ENCODE results near the gene PWWP2B. TPM values are rescaled to one million over a fixed set of nuclear protein-coding genes. Genes with fewer than 3 reads are reported as not detected.
A peak's percentile ranks its signal among the peaks of the same experiment; 100 is the strongest.

PWWP2B gene
- total and polyA plus RNA-seq, 9 of the 15 experiments (the other 6 are each of a cell fraction or from before 2014, with no cell fraction given), result 0.07 to 9.2 (median 1.6) TPM; not detected in 1

- TF ChIP-seq TFE3 (CRISPR knock-in tag; IDR thresholded peaks at IDR 0.05) (peak; percentile 87), TFAP4 (CRISPR knock-in tag; IDR thresholded peaks at IDR 0.05; ENCODE audit: borderline replicate concordance) (peak; percentile 57), CREM (IDR thresholded peaks at IDR 0.05; ENCODE audit: low read depth) (peak; percentile 39; the same call in 1 of the 2 replicates), MGA (IDR thresholded peaks at IDR 0.05) (0 out of 2 replicates have a peak, but pooled peaks have one; percentile 17), SPI1 (IDR thresholded peaks at IDR 0.05; ENCODE audit: borderline replicate concordance, low read depth, low read length) (no peak), TAF9B (IDR thresholded peaks at IDR 0.05; ENCODE audit: partially characterized antibody) (no peak), CEBPG (CRISPR knock-in tag; IDR thresholded peaks at IDR 0.05) (no peak), CEBPG (tag; conservative IDR thresholded peaks at IDR 0.05 in 1 of 2, IDR thresholded peaks at IDR 0.05 in 1 of 2) (no peak), RAD51 (IDR thresholded peaks at IDR 0.05; ENCODE audit: borderline replicate concordance, low read depth) (peak; percentile 80), ZZZ3 (IDR thresholded peaks at IDR 0.05) (no peak), U2AF2 (optimal IDR thresholded peaks at IDR 0.05; ENCODE audit: low read depth, low read length) (no peak), POLR2AphosphoS5 (IDR thresholded peaks at IDR 0.05; ENCODE audit: control insufficient read depth, insufficient read depth, low read depth, low read length) (no peak), CBFA2T2 (conservative IDR thresholded peaks at IDR 0.05) (peak; percentile 30; the same call in 1 of the 2 replicates)
Measured at GRCh38 chr10:132397671-132398565, 918 bp downstream of the PWWP2B start (continued).

Data from K562 (cell line).